Neural progenitor cell (in vitro differentiated cells): ENCODE results near the gene NARF.
"Not testable (repeated sequence)": the region's sequence is repeated elsewhere in the genome, so short reads cannot be mapped to it uniquely, and the experiment has no call there.

ENCODE experiments used
- EZH2phosphoT487 ChIP-seq: fragments of 200-600 bp; sonication (generic); IDR thresholded peaks from 2 replicates; pipeline ENCODE4 v1.6.1; 2017; ENCODE audit warnings: antibody characterized with exemption
- TF ChIP-seq, protein P1 (sequence below): fragments of 200-600 bp; sonication (generic); IDR thresholded peaks from 2 replicates; pipeline ENCODE4 v1.5.1; 2017; ENCODE audit warnings: antibody characterized with exemption, mild to moderate bottlenecking

DNA sequence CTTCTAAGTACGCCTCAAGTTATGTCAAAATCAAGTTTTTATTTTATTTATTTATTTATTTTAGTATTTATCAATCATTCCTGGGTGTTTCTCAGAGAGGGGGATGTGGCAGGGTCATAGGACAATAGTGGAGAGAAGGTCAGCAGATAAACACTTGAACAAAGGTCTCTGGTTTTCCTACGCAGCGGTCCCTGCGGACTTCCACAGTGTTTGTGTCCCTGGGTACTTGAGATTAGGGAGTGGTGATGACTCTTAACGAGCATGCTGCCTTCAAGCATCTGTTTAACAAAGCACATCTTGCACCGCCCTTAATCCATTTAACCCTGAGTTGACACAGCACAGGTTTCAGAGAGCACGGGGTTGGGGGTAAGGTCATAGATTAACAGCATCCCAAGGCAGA lies 5.4 kb upstream of the NARF start:
- TF ChIP-seq, protein P1, sequence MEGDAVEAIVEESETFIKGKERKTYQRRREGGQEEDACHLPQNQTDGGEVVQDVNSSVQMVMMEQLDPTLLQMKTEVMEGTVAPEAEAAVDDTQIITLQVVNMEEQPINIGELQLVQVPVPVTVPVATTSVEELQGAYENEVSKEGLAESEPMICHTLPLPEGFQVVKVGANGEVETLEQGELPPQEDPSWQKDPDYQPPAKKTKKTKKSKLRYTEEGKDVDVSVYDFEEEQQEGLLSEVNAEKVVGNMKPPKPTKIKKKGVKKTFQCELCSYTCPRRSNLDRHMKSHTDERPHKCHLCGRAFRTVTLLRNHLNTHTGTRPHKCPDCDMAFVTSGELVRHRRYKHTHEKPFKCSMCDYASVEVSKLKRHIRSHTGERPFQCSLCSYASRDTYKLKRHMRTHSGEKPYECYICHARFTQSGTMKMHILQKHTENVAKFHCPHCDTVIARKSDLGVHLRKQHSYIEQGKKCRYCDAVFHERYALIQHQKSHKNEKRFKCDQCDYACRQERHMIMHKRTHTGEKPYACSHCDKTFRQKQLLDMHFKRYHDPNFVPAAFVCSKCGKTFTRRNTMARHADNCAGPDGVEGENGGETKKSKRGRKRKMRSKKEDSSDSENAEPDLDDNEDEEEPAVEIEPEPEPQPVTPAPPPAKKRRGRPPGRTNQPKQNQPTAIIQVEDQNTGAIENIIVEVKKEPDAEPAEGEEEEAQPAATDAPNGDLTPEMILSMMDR, result not testable (repeated sequence)
- not testable (repeated sequence) for TF ChIP-seq EZH2phosphoT487
